ENCODE measurements around the gene NCKAP5.

NCKAP5 gene

DNA sequence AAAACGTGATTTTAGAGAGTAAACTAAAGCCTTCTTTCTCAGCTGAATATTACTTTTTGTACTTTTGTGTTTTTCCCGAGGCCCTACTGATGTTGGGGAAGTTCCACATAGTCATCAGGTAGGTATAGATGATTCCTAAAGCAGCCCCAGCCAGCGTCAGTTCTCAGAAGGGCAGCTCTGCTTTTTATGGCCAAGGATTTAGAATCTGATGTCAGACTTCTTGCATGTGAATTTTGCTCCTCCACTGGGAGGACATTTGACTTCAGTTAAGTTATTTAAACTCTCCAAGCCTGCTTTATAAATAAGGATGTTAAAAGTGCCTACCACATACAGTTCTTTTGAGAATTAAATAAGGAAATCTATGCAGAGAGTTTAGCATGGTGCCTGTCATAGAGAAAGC is 130.8 kb downstream of the NCKAP5 start:
- CTCF ChIA-PET: interaction anchor here (1.0 kb wide), 1 partner anchor 123 kb away, joined by 3 read pairs; no protein-coding TSS in a partner anchor

DNA sequence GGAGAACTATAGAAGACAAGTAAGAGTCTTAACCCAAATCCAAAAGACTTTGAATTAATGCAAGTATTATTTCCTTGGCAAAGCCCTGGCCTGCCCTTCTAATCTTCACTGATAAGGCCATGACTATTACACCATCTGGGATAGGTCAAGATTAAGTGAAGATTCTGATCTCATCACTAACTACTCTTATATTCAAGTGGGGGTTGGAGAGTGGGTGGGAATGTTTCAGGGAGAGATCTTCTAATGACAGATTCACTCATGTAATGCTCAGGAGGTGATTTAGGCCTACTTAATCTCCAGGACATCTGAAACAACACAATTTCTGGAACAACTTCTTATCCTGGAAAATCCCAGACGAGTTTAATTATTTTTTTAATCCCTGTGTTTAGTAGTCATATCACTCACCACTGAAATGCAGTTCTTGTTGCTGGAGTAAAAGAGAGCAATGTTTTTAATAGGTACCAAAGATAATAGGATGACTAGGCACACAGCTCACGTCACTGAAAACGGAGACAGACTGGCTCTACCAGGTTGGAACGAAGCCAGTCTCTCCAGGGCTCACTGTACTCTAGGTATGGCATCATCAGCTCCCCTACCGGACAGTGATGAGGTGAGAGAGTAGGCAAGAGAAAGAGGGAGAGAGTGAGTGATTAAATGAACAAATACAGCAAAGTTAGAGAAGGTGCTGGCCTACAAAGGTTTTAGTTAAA is 133.1 kb downstream of the NCKAP5 start:
- peak; percentile 43 for DNase-seq (ENCODE audit: extremely low spot score)
- CTCF ChIA-PET: interaction anchor here (0.6 to 1.0 kb wide), 3 partner anchors 13 to 158 kb away, joined by 3 to 5 read pairs (median 4); no protein-coding TSS in a partner anchor

More for the DNA sequence above, 130.8 kb downstream of the NCKAP5 start:
- no peak for TF ChIP-seq SP1 (IDR thresholded peaks at IDR 0.05)
- no peak for TF ChIP-seq ELF4 (IDR thresholded peaks at IDR 0.05)
- no peak for TF ChIP-seq FOXM1 (IDR thresholded peaks at IDR 0.05; ENCODE audit: borderline replicate concordance)
- no peak for TF ChIP-seq FOXA1 (IDR thresholded peaks at IDR 0.05)
- no peak for TF ChIP-seq ARNT (IDR thresholded peaks at IDR 0.05)
- TF ChIP-seq TARDBP (IDR thresholded peaks at IDR 0.05): no peak
- TF ChIP-seq FOXK2 (IDR thresholded peaks at IDR 0.05): no peak
- TF ChIP-seq CTBP1 (IDR thresholded peaks at IDR 0.05; ENCODE audit: borderline replicate concordance): no peak
- no peak for TF ChIP-seq NFRKB (IDR thresholded peaks at IDR 0.05)
- TF ChIP-seq ZNF384 (IDR thresholded peaks at IDR 0.05): no peak
- no peak for TF ChIP-seq L3MBTL2 (conservative IDR thresholded peaks at IDR 0.05)
- TF ChIP-seq, protein P1, sequence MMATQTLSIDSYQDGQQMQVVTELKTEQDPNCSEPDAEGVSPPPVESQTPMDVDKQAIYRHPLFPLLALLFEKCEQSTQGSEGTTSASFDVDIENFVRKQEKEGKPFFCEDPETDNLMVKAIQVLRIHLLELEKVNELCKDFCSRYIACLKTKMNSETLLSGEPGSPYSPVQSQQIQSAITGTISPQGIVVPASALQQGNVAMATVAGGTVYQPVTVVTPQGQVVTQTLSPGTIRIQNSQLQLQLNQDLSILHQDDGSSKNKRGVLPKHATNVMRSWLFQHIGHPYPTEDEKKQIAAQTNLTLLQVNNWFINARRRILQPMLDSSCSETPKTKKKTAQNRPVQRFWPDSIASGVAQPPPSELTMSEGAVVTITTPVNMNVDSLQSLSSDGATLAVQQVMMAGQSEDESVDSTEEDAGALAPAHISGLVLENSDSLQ (IDR thresholded peaks at IDR 0.05): no peak
- TF ChIP-seq SUZ12 (IDR thresholded peaks at IDR 0.05): no peak
- no peak for TF ChIP-seq LEF1 (IDR thresholded peaks at IDR 0.05; ENCODE audit: borderline replicate concordance)
- no peak for TF ChIP-seq BHLHE40 (IDR thresholded peaks at IDR 0.05; ENCODE audit: borderline replicate concordance)
- TF ChIP-seq HDGF (IDR thresholded peaks at IDR 0.05; ENCODE audit: borderline replicate concordance): no peak
- DNase-seq (ENCODE audit: extremely low spot score): no peak
- POLR2A ChIA-PET: no interaction called here

DNA sequence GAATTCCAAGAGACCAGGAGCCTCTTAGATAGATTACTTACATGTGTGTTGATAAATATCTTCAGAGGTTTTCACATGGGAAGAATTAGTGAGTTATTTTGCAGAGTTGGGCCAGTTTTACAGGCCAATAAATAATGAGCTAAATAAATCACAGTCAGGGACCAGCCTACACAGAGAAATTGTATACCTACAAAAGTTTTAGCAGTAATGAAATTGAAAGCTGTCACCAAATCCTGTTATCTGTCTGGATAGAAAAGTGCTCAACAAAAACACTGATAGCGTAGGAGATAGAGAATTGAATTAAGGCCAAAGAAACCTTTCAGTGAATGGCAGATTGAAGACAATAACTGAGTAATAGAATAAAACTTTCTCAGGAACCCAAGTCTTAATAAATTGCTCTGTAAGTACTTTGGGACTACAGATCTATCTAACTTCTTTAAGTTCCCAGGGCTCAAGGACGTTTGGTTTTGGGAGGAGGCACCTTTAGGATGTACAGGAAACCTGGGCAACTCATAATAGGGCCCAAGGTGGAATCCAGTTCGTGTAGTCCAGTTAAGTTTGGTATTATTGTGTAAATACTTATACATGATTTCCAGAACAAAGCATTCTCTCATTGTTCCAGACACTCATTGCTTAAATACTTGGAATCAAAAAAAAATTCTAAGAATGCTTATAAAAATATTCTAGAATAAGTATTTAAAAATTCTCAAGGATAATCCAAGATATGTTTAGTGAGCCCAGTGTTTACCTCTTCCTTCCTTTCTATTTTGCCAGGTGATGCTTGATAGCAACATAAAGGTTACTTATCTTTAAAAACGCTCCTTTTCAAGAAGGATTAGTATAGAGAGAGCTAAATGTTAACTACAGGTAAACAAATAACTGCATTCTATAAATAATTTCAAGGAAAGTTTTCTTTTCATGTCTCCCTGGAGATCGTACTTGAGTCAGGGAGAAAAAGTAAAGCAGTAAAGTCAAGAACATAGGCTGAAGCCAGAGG is 134.5 kb downstream of the NCKAP5 start:
- CTCF ChIA-PET: no interaction called here
- POLR2A ChIA-PET: no interaction called here
- DNase-seq (ENCODE audit: extremely low spot score): no peak
- TF ChIP-seq NFRKB (IDR thresholded peaks at IDR 0.05) (no peak), FOXM1 (IDR thresholded peaks at IDR 0.05; ENCODE audit: borderline replicate concordance) (no peak), SUZ12 (IDR thresholded peaks at IDR 0.05) (no peak), TARDBP (IDR thresholded peaks at IDR 0.05) (no peak), FOXK2 (IDR thresholded peaks at IDR 0.05) (no peak), L3MBTL2 (conservative IDR thresholded peaks at IDR 0.05) (no peak), CTBP1 (IDR thresholded peaks at IDR 0.05; ENCODE audit: borderline replicate concordance) (no peak), ZNF384 (IDR thresholded peaks at IDR 0.05) (no peak), ARNT (IDR thresholded peaks at IDR 0.05) (no peak), FOXA1 (IDR thresholded peaks at IDR 0.05) (no peak), LEF1 (IDR thresholded peaks at IDR 0.05; ENCODE audit: borderline replicate concordance) (no peak), BHLHE40 (IDR thresholded peaks at IDR 0.05; ENCODE audit: borderline replicate concordance) (no peak), HDGF (IDR thresholded peaks at IDR 0.05; ENCODE audit: borderline replicate concordance) (no peak), SP1 (IDR thresholded peaks at IDR 0.05) (no peak), ELF4 (IDR thresholded peaks at IDR 0.05) (no peak)
- TF ChIP-seq, protein P1 (IDR thresholded peaks at IDR 0.05): no peak

More for the DNA sequence above, 133.1 kb downstream of the NCKAP5 start:
- no peak for TF ChIP-seq LEF1 (IDR thresholded peaks at IDR 0.05; ENCODE audit: borderline replicate concordance)
- TF ChIP-seq, protein P1 (IDR thresholded peaks at IDR 0.05): no peak
- no peak for TF ChIP-seq SP1 (IDR thresholded peaks at IDR 0.05)
- POLR2A ChIA-PET: no interaction called here

DNA sequence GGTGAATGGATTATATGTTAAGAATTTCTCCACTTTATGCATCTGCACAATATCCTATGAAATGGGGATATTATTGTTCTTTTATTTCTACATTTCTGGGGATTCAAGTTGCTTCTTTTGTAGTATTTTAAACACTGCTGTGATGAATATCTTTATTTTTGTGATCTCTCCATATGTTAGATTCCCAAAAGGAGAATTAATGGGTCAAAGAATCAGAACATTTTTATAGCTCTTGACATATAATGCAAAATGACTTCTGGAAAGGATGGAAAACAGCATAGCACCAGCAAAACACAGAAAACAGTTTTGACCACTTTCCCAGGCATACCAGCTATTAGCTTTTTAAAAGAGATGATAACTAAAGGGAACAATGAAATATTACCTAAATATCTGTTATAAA is 135.5 kb downstream of the NCKAP5 start:
- DNase-seq (ENCODE audit: extremely low spot score): no peak
- ChIA-PET CTCF (no interaction called here), POLR2A (no interaction called here)
- TF ChIP-seq, protein P1 (IDR thresholded peaks at IDR 0.05): no peak
- TF ChIP-seq ZNF384 (IDR thresholded peaks at IDR 0.05) (no peak), SP1 (IDR thresholded peaks at IDR 0.05) (no peak), CTBP1 (IDR thresholded peaks at IDR 0.05; ENCODE audit: borderline replicate concordance) (no peak), TARDBP (IDR thresholded peaks at IDR 0.05) (no peak), L3MBTL2 (conservative IDR thresholded peaks at IDR 0.05) (no peak)

DNA sequence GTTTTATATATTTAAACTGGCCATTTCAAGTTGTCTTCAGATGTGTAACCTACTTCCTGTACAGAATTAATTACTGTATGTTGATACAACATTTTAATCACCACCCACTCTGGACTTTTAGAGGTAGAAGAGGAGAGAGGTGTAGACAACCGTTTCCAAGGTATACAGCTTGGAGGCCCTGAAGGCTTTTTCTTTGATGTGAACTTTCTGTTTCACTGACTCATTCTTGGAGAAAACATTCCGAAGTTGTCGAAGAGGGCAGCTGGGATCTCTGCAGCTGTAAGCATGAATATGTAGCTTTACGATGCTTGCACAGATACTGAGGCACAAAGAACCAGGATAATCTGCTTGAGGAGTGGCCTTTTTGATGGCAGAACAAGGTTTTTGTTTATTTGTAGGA is 137.0 kb downstream of the NCKAP5 start:
- ChIA-PET CTCF (no interaction called here), POLR2A (interaction anchor here (0.5 to 1.2 kb wide), 2 partner anchors 164 to 255 kb away, joined by 3 read pairs; no protein-coding TSS in a partner anchor)
- no peak for DNase-seq (ENCODE audit: extremely low spot score)
- TF ChIP-seq BHLHE40 (IDR thresholded peaks at IDR 0.05; ENCODE audit: borderline replicate concordance) (no peak), CTBP1 (IDR thresholded peaks at IDR 0.05; ENCODE audit: borderline replicate concordance) (no peak), FOXK2 (IDR thresholded peaks at IDR 0.05) (no peak), ARNT (IDR thresholded peaks at IDR 0.05) (no peak), ZNF384 (IDR thresholded peaks at IDR 0.05) (no peak), SP1 (IDR thresholded peaks at IDR 0.05) (no peak), L3MBTL2 (conservative IDR thresholded peaks at IDR 0.05) (no peak)

All from HEK293T (cell line).